ENCODE data around the gene PPFIA1. TPM values are rescaled to one million over a fixed set of nuclear protein-coding genes. Genes with fewer than 3 reads are reported as not detected.

Gene PPFIA1
- total and polyA plus RNA-seq, 2 donors (not counting 1 experiment from before 2014, with no cell fraction given), result 38.8 to 39.8 TPM

GRCh38 chr11:70428701-70429427, 158.4 kb downstream of the PPFIA1 start:
- H3K36me3 ChIP-seq (ENCODE audit: control insufficient read depth, insufficient read depth, low read length), result peaks cover 58% of the 10 kb centered on the region
- no peaks in the 10 kb centered on the region for H3K9me3 ChIP-seq (ENCODE audit: control insufficient read depth, insufficient read depth, low read depth, low read length)
- H3K4me2 ChIP-seq (ENCODE audit: extremely low read depth, insufficient read depth, low read length), result no peak overlapping the region
- no peak overlapping the region for H3K4me3 ChIP-seq (replicated peaks in 1 of 4; ENCODE audit: control extremely low read depth in 1 of 4, insufficient read depth in 1 of 4, low read depth in 3 of 4, low read length in 4 of 4)
- no peaks in the 10 kb centered on the region for H3K27me3 ChIP-seq (ENCODE audit: control insufficient read depth, insufficient read depth, low read length)
- TF ChIP-seq CTCF (conservative IDR thresholded peaks at IDR 0.05 in 1 of 2, IDR thresholded peaks at IDR 0.05 in 1 of 2; ENCODE audit: low read depth in 1 of 2, low read length in 2 of 2), result no peak
- TF ChIP-seq EZH2 (IDR thresholded peaks at IDR 0.05; ENCODE audit: low read length, missing control alignments), result no peak
- peaks cover 2% of the 10 kb centered on the region for H3K79me2 ChIP-seq (ENCODE audit: control insufficient read depth, insufficient read depth, low read length)
- no peak overlapping the region for H2AFZ ChIP-seq (ENCODE audit: low read length)
- no peak for DNase-seq (ENCODE audit: low read depth in 2 of 2)
- peaks cover 2% of the 10 kb centered on the region for H4K20me1 ChIP-seq (ENCODE audit: control insufficient read depth, extremely low read depth, insufficient read depth, low read length)
- H3K9ac ChIP-seq (ENCODE audit: insufficient read depth, low read length), result no peak overlapping the region
- no peaks in the 10 kb centered on the region for H3K4me1 ChIP-seq (ENCODE audit: control insufficient read depth, extremely low read depth, insufficient read depth, low read length)
- no peak overlapping the region for H3K27ac ChIP-seq (ENCODE audit: insufficient read depth, low read length)

GRCh38 chr11:70429428-70429705, 158.9 kb downstream of the PPFIA1 start:
- Histone ChIP-seq H3K79me2 (ENCODE audit: control insufficient read depth, insufficient read depth, low read length) (peaks cover 1% of the 10 kb centered on the region), H4K20me1 (ENCODE audit: control insufficient read depth, extremely low read depth, insufficient read depth, low read length) (peaks cover 2% of the 10 kb centered on the region)

More at GRCh38 chr11:70429428-70429705, 158.9 kb downstream of the PPFIA1 start:
- no peak for DNase-seq (ENCODE audit: low read depth in 2 of 2)
- H3K27ac ChIP-seq (ENCODE audit: insufficient read depth, low read length), result no peak overlapping the region
- H3K27me3 ChIP-seq (ENCODE audit: control insufficient read depth, insufficient read depth, low read length), result no peaks in the 10 kb centered on the region
- TF ChIP-seq CTCF (conservative IDR thresholded peaks at IDR 0.05 in 1 of 2, IDR thresholded peaks at IDR 0.05 in 1 of 2; ENCODE audit: low read depth in 1 of 2, low read length in 2 of 2) (no peak), EZH2 (IDR thresholded peaks at IDR 0.05; ENCODE audit: low read length, missing control alignments) (no peak)
- H2AFZ ChIP-seq (ENCODE audit: low read length), result no peak overlapping the region
- no peak overlapping the region for H3K4me2 ChIP-seq (ENCODE audit: extremely low read depth, insufficient read depth, low read length)
- H3K36me3 ChIP-seq (ENCODE audit: control insufficient read depth, insufficient read depth, low read length), result peaks cover 56% of the 10 kb centered on the region
- H3K4me3 ChIP-seq (replicated peaks in 1 of 4; ENCODE audit: control extremely low read depth in 1 of 4, insufficient read depth in 1 of 4, low read depth in 3 of 4, low read length in 4 of 4), result no peak overlapping the region
- no peaks in the 10 kb centered on the region for H3K4me1 ChIP-seq (ENCODE audit: control insufficient read depth, extremely low read depth, insufficient read depth, low read length)
- no peaks in the 10 kb centered on the region for H3K9me3 ChIP-seq (ENCODE audit: control insufficient read depth, insufficient read depth, low read depth, low read length)
- no peak overlapping the region for H3K9ac ChIP-seq (ENCODE audit: insufficient read depth, low read length)
